Common myeloid progenitor, CD34-positive (primary cell): Measurements from ENCODE around the gene CLIC3.

Experiments used
- CTCF ChIA-PET: fragments of 350-600 bp; sonication (Branson Sonifier 250); formaldehyde crosslinking; loops from one replicate; lab custom pipeline; 2021; ENCODE audit warnings: antibody characterized with exemption; lab: Charles Lee
- POLR2A ChIA-PET: fragments of 350-600 bp; sonication (Branson Sonifier 250); formaldehyde crosslinking; loops from one replicate; lab custom pipeline; 2021; ENCODE audit warnings: antibody characterized with exemption; lab: Charles Lee
- DNase-seq, 3 donors: peaks; one replicate each; pipeline versions ENCODE4 v3.0.0 to v3.0.0-alpha.2; 2013
- H3K27ac ChIP-seq, 2 experiments: 1 replicate in 1 of 2; 2 replicates in 1 of 2; pipeline ENCODE4 v1.7.0; 2013; ENCODE audit warnings: inconsistent platforms in 2 of 2, low read length in 2 of 2, mild to moderate bottlenecking in 2 of 2, low read depth in 1 of 2, moderate library complexity in 1 of 2; ENCODE audit not compliant: severe bottlenecking in 2 of 2, insufficient read depth in 1 of 2, poor library complexity in 1 of 2
- H3K27me3 ChIP-seq, 5 experiments: replicated peaks in 2 of 5; 1 replicate in 3 of 5; 2 replicates in 2 of 5; pipeline versions ENCODE4 v1.6.1 to v1.7.0; 2013; ENCODE audit warnings: low read length in 4 of 5, mild to moderate bottlenecking in 2 of 5, moderate library complexity in 2 of 5, inconsistent platforms in 1 of 5; ENCODE audit not compliant: insufficient read depth in 5 of 5, control insufficient read depth in 4 of 5
- H3K36me3 ChIP-seq, 4 experiments: 1 replicate in 2 of 4; 2 replicates in 2 of 4; pipeline versions ENCODE4 v1.6.1 to v1.7.0; 2013; ENCODE audit warnings: low read length in 3 of 4, control low read depth in 1 of 4, mild to moderate bottlenecking in 1 of 4; ENCODE audit not compliant: control insufficient read depth in 4 of 4, insufficient read depth in 4 of 4
- H3K4me1 ChIP-seq, 4 experiments: 1 replicate in 3 of 4; 2 replicates in 1 of 4; pipeline versions ENCODE4 v1.6.1 to v1.7.1; 2013; ENCODE audit warnings: low read length in 3 of 4, mild to moderate bottlenecking in 3 of 4, control low read depth in 1 of 4, inconsistent platforms in 1 of 4, moderate library complexity in 1 of 4; ENCODE audit not compliant: control insufficient read depth in 4 of 4, insufficient read depth in 4 of 4; ENCODE audit errors: control extremely low read depth in 1 of 4
- H3K4me3 ChIP-seq, 7 experiments: 1 replicate in 4 of 7; 2 replicates in 3 of 7; pipeline versions ENCODE4 v1.5.1 to v1.7.0; 2013; ENCODE audit warnings: mild to moderate bottlenecking in 7 of 7, low read length in 6 of 7, moderate library complexity in 6 of 7, inconsistent platforms in 2 of 7, low read depth in 2 of 7, control low read depth in 1 of 7; ENCODE audit not compliant: insufficient read depth in 4 of 7, control insufficient read depth in 1 of 7; ENCODE audit errors: extremely low read depth in 1 of 7
- H3K9me3 ChIP-seq, 5 experiments: 1 replicate in 4 of 5; 2 replicates in 1 of 5; pipeline versions ENCODE4 v1.6.1 to v1.7.1; 2013; ENCODE audit warnings: low read length in 4 of 5, mild to moderate bottlenecking in 2 of 5, inconsistent platforms in 1 of 5, low read depth in 1 of 5, moderate library complexity in 1 of 5; ENCODE audit not compliant: control insufficient read depth in 4 of 5, insufficient read depth in 2 of 5; ENCODE audit errors: control extremely low read depth in 1 of 5
- WGBS: methylation state at CpG from one replicate; pipeline ENCODE4 v1.1.5; 2013; ENCODE audit not compliant: insufficient coverage; 5-methylcytosine and 5-hydroxymethylcytosine counted together

The CLIC3 gene

GRCh38 chr9:136995362-136995761 is 1.0 kb downstream of the CLIC3 start:
- Histone ChIP-seq H3K36me3 (peaks cover 0 to 15% (median 4%) of the 10 kb centered on the region in 4 experiments), H3K27ac (no peak overlapping the region), H3K4me1 (peaks cover 0 to 59% (median 55%) of the 10 kb centered on the region in 4 experiments), H3K4me3 (no peak overlapping the region), H3K27me3 (peaks cover 0 to 34% (median 3%) of the 10 kb centered on the region in 5 experiments), H3K9me3 (no peaks in the 10 kb centered on the region)
- WGBS: 51% methylated on average over 19 of the region's 30 CpGs
- ChIA-PET POLR2A (no interaction called here), CTCF (interaction anchor here (1.0 to 4.5 kb wide), 8 partner anchors 20 to 48 kb away, joined by 3 to 18 read pairs (median 8); partner anchors contain the start of gene ABCA2)
- no peak for DNase-seq

GRCh38 chr9:136994888-136995230 is 1.5 kb downstream of the CLIC3 start:
- ChIA-PET POLR2A (no interaction called here), CTCF (interaction anchor here (1.0 to 4.5 kb wide), 5 partner anchors 31 to 48 kb away, joined by 3 to 18 read pairs (median 10); no protein-coding TSS in a partner anchor)
- Histone ChIP-seq H3K36me3 (peaks cover 0 to 15% (median 4%) of the 10 kb centered on the region in 4 experiments), H3K4me1 (peaks cover 0 to 54% (median 50%) of the 10 kb centered on the region in 4 experiments), H3K27me3 (peaks cover 0 to 39% (median 3%) of the 10 kb centered on the region in 5 experiments), H3K27ac (no peak overlapping the region), H3K9me3 (no peaks in the 10 kb centered on the region), H3K4me3 (no peak overlapping the region)
- WGBS: 36% methylated on average over 36 of the region's 40 CpGs
- DNase-seq: peak in 1 of 3 donors; percentile 48

- no peak overlapping the region for H3K27ac ChIP-seq
- peaks cover 0 to 51% (median 48%) of the 10 kb centered on the region in 4 experiments for H3K4me1 ChIP-seq
- ChIA-PET CTCF (interaction anchor here (1.0 to 4.5 kb wide), 7 partner anchors 8 to 243 kb away, joined by 4 to 18 read pairs (median 4); no protein-coding TSS in a partner anchor), POLR2A (no interaction called here)
- no peak for DNase-seq
- H3K36me3 ChIP-seq: peaks cover 0 to 15% (median 4%) of the 10 kb centered on the region in 4 experiments
- H3K9me3 ChIP-seq: no peaks in the 10 kb centered on the region
- WGBS: 82% methylated on average over 54 of the region's 54 CpGs
- no peak overlapping the region for H3K4me3 ChIP-seq
- peaks cover 0 to 42% (median 3%) of the 10 kb centered on the region in 5 experiments for H3K27me3 ChIP-seq
Observed at GRCh38 chr9:136994180-136994887, 2.0 kb downstream of the CLIC3 start.

GRCh38 chr9:136992819-136993369 is 3.5 kb downstream of the CLIC3 start:
- peaks cover 0 to 15% (median 4%) of the 10 kb centered on the region in 4 experiments for H3K36me3 ChIP-seq
- no peaks in the 10 kb centered on the region for H3K9me3 ChIP-seq
- H3K4me1 ChIP-seq: peaks cover 0 to 48% (median 43%) of the 10 kb centered on the region in 4 experiments
- peaks cover 0 to 43% (median 7%) of the 10 kb centered on the region in 5 experiments for H3K27me3 ChIP-seq
- DNase-seq: no peak
- ChIA-PET CTCF (interaction anchor here (1.0 to 3.2 kb wide), 8 partner anchors 9 to 42 kb away, joined by 3 to 13 read pairs (median 4); partner anchors contain the start of genes ABCA2 and LCNL1), POLR2A (interaction anchor here (0.6 to 1.7 kb wide), 3 partner anchors 14 to 171 kb away, joined by 3 to 5 read pairs (median 3); partner anchors contain the start of gene PTGDS)
- H3K4me3 ChIP-seq: peak overlapping the region; percentile 42 to 79 (median 71)
- 57% methylated on average over 15 of the region's 18 CpGs for WGBS
- peak overlapping the region in 1 of 2 experiments; percentile 64 for H3K27ac ChIP-seq

GRCh38 chr9:136991993-136992818 is 4.2 kb downstream of the CLIC3 start, which contains the start of gene PAXX:
Gene PAXX, plus strand, starts transcription at chr9:136992422. Its CDS starts 22 bp downstream, at chr9:136992444.
- peaks cover 0 to 15% (median 4%) of the 10 kb centered on the region in 4 experiments for H3K36me3 ChIP-seq
- no peaks in the 10 kb centered on the region for H3K9me3 ChIP-seq
- POLR2A ChIA-PET: interaction anchor here (0.8 to 1.7 kb wide), 2 partner anchors 13 to 16 kb away, joined by 3 to 5 read pairs; partner anchors contain the start of gene PTGDS
- WGBS: under 1% methylated on average over 50 of the region's 92 CpGs
- peak; percentile 87 to 92 (median 92) for DNase-seq
- H3K27ac ChIP-seq: peak within 1 kb of the TSS in 1 of 2 experiments; percentile 64
- H3K27me3 ChIP-seq: peaks cover 0 to 41% (median 9%) of the 10 kb centered on the region in 5 experiments
- CTCF ChIA-PET: interaction anchor here (1.0 to 3.2 kb wide), 6 partner anchors 10 to 43 kb away, joined by 3 to 13 read pairs (median 6); partner anchors contain the start of gene ABCA2
- H3K4me1 ChIP-seq: peaks cover 0 to 41% (median 36%) of the 10 kb centered on the region in 4 experiments
- H3K4me3 ChIP-seq: peak within 1 kb of the TSS; percentile 42 to 79 (median 71)

GRCh38 chr9:136990242-136990911 is 6.0 kb downstream of the CLIC3 start:
- Histone ChIP-seq H3K27ac (no peak overlapping the region), H3K36me3 (peaks cover 0 to 15% (median 4%) of the 10 kb centered on the region in 4 experiments), H3K4me3 (no peak overlapping the region), H3K4me1 (peaks cover 0 to 30% (median 21%) of the 10 kb centered on the region in 4 experiments), H3K27me3 (peaks cover 0 to 48% (median 12%) of the 10 kb centered on the region in 5 experiments), H3K9me3 (no peaks in the 10 kb centered on the region)
- no peak for DNase-seq
- ChIA-PET CTCF (interaction anchor here (0.6 to 1.7 kb wide), 4 partner anchors 15 to 101 kb away, joined by 3 to 4 read pairs (median 3); no protein-coding TSS in a partner anchor), POLR2A (no interaction called here)
- 90% methylated on average over 5 of the region's 10 CpGs for WGBS
